HepG2 (cell line): ENCODE data around the gene GLDN.

ENCODE experiments used
- GFI1 ChIP-seq: sonication (generic); formaldehyde crosslinking; IDR thresholded peaks from 2 replicates; pipeline ENCODE4 v1.5.0; 2020; ENCODE audit warnings: missing genetic modification reagents, mild to moderate bottlenecking, borderline replicate concordance
- POGK ChIP-seq: sonication (generic); formaldehyde crosslinking; conservative IDR thresholded peaks from 2 replicates; pipeline ENCODE4 v1.8.0; 2022; ENCODE audit warnings: mild to moderate bottlenecking, moderate library complexity, missing genetic modification reagents
- ZBTB33 ChIP-seq: sonication (generic); formaldehyde crosslinking; IDR thresholded peaks from 2 replicates; pipeline ENCODE4 v1.4.0; 2020; ENCODE audit warnings: missing genetic modification reagents
- ZNF615 ChIP-seq: sonication (generic); formaldehyde crosslinking; IDR thresholded peaks from 2 replicates; pipeline ENCODE4 v1.5.0; 2020; ENCODE audit warnings: mild to moderate bottlenecking, missing genetic modification reagents, borderline replicate concordance

DNA sequence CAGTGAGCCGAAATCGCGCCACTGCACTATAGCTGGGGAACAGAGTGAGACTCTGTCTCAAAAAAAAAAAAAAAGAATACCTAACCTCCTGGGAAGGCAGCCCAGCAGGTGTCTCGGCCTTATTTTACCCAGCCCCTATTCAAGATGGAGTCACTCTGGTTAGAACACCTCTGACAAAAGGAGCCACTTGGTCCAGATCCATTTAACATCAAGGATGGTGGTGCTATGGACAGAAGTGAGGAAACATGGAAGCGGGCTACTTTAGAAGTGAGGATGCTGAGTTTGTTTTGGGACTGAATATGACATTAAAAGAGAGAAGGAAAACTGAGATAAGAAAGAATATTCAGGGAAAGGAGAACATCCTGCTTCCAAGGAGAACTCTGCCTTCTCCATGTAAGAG lies 14.7 kb downstream of the GLDN start:
- TF ChIP-seq POGK (no peak), ZBTB33 (CRISPR knock-in tag) (no peak), ZNF615 (CRISPR knock-in tag) (no peak), GFI1 (CRISPR knock-in tag) (no peak)
